AG09309 (cell line): ENCODE results near the gene ANKRD33B.

Source experiments
- DNase-seq: peaks from one replicate; pipeline ENCODE4 v3.0.0-alpha.2; 2010; ENCODE audit warnings: low read depth
- H3K4me3 ChIP-seq: 2 replicates; pipeline ENCODE4 v1.5.1; 2011; ENCODE audit warnings: mild to moderate bottlenecking, low read depth, low read length, moderate library complexity; ENCODE audit not compliant: control insufficient read depth
- TF ChIP-seq, protein P1 (sequence below): IDR thresholded peaks from 2 replicates; pipeline ENCODE4 v1.5.1; 2011; ENCODE audit warnings: mild to moderate bottlenecking, low read depth, low read length, inconsistent platforms; ENCODE audit not compliant: insufficient read depth, control insufficient read depth; ENCODE audit errors: missing control alignments

ANKRD33B gene

DNA sequence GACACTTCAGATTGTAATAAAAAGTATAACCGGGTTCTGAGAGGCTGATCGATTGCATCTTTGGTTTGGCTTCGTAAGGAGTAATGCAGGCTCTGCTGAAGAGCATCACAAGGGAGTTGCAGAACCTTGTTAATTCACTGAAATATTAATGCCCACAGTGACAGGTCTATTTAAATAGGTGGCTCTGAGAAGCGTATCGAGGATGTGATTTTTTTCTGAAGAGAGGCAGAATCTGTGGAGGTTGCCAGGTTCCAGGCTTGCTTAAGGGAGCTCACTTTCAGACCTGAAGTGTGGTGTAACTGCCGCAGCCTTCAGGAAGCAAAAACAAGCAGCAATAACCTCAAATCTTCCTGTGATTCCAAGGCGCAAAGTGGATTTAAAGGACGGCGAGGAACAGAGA is 80.3 kb downstream of the ANKRD33B start:
- H3K4me3 ChIP-seq = no peak overlapping the region
- TF ChIP-seq, protein P1, sequence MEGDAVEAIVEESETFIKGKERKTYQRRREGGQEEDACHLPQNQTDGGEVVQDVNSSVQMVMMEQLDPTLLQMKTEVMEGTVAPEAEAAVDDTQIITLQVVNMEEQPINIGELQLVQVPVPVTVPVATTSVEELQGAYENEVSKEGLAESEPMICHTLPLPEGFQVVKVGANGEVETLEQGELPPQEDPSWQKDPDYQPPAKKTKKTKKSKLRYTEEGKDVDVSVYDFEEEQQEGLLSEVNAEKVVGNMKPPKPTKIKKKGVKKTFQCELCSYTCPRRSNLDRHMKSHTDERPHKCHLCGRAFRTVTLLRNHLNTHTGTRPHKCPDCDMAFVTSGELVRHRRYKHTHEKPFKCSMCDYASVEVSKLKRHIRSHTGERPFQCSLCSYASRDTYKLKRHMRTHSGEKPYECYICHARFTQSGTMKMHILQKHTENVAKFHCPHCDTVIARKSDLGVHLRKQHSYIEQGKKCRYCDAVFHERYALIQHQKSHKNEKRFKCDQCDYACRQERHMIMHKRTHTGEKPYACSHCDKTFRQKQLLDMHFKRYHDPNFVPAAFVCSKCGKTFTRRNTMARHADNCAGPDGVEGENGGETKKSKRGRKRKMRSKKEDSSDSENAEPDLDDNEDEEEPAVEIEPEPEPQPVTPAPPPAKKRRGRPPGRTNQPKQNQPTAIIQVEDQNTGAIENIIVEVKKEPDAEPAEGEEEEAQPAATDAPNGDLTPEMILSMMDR = no peak
- no peak for DNase-seq

DNA sequence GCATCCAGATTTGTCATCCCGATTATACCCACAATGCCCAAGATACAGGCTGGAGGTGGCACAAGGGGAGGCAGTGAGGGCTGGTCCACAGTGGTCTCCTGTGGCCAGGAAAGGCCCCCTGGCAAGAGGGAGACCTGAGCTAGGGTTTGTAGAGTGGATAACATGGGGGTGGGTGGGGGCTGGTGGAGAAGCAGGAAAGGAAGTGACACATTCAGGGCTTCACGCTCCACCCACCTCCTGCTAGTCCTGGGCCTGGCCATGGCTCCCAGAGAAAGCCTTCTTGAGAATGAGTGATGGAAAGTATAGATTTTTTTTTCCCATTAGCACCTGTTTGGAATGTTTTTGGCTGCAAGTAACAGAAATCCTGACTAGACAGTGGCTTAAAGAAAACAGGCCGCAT is 81.3 kb downstream of the ANKRD33B start:
- no peak overlapping the region for H3K4me3 ChIP-seq
- no peak for DNase-seq
- TF ChIP-seq, protein P1 = no peak

DNA sequence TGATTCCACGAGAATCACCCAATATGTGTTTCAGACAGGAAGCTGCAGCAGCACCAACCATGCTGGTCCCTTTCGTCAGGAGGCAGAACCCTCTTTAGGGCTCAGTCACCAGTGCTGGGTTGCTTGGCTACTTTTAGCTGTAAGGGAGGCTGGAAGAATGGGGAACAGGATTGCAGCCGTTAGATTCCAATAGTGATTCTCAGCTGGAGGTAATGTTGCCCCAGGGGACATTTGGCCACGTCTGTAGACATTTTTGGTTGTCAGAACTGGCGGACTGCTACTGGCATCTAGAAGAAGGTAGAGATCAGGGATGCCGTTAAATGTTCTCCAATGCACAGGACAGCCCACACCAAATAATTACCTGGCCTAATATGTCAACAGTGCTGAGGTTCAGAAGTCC is 81.8 kb downstream of the ANKRD33B start:
- no peak for DNase-seq
- H3K4me3 ChIP-seq = no peak overlapping the region
- TF ChIP-seq, protein P1 = no peak

DNA sequence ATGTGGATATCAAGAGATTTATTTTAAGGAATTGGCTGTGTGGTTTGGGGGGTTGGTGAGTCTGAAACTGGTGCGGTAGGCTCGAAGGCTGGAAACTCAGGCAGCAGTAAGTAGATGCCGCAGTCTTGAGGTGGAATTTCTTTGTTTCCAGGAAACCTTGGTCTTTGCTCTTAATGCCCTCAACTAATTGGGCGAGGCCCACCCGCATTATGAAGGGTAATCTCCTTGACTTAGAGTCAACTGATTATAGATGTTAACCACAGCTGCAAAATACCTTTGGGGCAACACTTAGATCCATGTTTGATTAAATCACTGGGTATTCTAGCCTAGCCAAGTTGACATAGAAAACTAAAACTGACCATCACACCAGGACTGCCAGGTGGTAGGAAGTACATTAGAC is 83.8 kb downstream of the ANKRD33B start:
- H3K4me3 ChIP-seq = no peak overlapping the region
- TF ChIP-seq, protein P1 = no peak
- no peak for DNase-seq

DNA sequence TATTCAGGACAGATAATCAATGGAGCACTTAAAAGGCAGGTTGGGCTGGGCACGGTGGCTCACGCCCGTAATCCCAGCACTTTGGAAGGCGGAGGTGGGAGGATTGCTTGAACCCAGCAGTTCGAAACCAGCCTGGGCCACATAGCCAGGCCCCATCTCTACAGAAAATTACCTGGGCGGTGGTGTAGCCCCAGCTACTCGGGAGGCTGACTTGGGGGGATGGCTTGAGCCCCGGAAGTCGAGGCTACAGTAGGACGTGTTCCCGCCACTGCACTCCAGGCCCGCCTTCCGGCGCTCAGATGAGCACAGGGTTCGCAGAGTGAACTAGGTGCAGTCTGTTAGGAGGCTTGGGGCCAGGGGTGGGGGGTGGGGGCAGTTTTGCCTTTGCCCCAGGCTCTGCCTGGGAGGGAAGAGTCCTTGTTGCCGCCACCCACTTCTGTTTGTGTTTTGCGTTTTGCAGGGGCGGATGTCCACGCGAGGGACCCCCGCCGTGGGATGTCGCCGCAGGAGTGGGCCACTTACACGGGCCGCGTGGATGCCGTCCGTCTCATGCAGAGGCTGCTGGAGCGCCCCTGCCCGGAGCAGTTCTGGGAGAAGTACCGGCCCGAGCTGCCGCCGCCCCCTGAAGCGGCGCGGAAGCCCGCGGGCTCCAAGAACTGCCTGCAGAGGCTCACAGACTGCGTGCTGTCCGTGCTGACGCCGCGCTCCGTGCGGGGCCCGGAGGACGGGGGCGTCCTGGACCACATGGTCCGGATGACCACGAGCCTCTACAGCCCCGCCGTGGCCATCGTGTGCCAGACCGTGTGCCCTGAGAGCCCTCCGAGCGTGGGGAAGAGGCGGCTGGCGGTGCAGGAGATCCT is 85.2 kb downstream of the ANKRD33B start:
- no peak for DNase-seq
- H3K4me3 ChIP-seq = no peak overlapping the region
- TF ChIP-seq, protein P1 = no peak

DNA sequence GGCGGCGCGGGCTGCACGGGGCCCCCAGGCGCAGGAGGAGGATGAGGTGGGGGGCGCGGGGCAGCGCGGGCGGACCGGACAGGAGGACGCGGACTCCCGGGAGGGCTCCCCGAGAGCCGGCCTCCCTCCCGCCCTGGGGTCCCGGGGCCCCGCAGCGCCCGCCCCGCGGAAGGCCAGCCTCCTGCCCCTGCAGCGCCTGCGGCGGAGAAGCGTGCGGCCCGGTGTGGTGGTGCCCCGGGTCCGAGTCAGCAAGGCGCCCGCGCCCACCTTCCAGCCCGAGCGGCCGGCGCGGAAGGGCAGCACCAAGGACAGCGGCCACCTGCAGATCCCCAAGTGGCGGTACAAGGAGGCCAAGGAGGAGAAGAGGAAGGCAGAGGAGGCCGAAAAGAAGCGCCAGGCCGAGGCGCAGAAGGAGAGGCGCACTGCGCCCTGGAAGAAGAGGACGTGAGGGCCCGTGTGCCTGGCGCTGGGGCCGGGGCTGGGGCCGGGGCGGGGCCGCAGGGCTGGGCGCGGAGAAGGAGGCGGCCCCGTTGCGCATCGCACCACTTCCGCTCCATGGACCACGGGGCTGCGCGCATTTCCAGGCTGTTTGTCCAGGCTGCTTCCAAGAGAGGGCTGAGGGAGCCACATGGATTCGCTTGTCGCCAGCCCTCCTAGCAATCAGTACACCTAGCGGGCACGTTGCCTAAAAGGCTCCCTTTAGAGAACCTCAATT is 86.0 kb downstream of the ANKRD33B start:
- DNase-seq = no peak
- H3K4me3 ChIP-seq = no peak overlapping the region
- TF ChIP-seq, protein P1 = no peak
